GM19455 (cell line): Measurements from ENCODE around the gene TIMM22.
"Not testable (repeated sequence)": the region's sequence is repeated elsewhere in the genome, so short reads cannot be mapped to it uniquely, and the experiment has no call there.

ENCODE experiments used
- ATAC-seq: cut with Tn5 transposase; IDR thresholded peaks from one replicate; pipeline ENCODE4 v1.9.1; 2021; ENCODE audit not compliant: unreplicated experiment

TIMM22 gene

DNA sequence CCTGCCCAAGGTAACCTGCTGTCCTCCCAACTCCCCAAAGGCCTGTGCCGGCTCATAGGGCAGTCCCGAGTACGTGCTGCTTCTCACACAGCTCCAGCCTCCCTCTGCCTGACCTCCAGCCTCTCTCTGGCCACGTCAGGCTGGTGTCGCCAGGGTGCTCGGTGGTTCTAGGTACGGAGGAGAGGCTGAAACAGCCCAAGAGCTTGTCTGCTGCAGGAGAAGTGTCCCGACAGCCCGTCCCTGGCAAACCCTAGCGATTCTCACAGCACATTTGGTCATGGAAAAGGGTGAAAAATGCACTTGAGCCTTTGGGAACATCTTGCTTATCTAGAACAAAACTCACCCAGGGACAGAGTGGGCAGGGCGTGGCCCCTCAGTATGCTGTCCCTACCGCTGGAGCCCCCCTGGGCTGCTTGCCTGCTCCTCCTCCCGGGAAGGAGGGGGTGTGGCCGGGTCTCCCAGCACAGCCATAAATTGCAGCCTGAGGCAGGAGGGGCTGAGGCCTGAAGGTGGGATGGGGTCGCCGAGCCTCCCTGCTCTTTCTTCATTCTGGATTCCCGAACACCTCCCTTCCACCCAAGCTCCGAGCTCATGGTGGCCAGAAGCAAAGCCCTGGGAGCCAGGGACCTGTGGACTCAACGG, 40.4 kb downstream of the TIMM22 start:
- no peak for ATAC-seq

DNA sequence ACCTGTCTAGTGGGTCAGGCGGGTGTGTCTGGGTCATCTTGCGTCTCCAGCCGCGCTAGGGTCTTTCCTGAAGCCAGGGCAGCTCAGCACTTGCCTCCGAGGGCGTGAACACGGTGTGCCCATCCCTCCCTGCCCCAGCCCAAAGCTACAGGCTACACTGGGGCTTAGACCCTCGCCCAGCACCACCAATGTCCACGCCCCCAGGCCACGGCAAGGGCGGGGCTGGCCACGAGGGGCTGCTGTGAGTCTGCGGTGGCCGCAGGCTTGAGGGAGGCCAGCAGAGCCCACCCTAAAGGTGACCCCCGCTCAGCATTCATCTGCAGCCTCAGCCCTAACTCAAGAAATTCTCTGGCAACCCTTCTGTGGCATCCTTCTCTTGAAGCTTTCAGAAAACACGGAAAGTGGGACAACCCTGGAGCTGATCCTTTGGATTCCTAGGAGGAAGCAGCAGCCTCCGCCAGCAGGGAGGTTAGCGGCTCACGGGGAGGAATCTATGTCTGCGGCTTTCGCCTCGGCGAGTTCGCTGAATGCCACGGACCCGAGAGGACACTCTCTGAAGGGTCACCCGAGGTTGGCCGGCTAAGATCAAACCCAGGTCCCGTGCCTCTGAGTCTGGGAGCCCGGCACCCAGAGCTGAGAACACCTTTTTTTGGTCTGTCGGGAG, 41.7 kb downstream of the TIMM22 start:
- no peak for ATAC-seq

DNA sequence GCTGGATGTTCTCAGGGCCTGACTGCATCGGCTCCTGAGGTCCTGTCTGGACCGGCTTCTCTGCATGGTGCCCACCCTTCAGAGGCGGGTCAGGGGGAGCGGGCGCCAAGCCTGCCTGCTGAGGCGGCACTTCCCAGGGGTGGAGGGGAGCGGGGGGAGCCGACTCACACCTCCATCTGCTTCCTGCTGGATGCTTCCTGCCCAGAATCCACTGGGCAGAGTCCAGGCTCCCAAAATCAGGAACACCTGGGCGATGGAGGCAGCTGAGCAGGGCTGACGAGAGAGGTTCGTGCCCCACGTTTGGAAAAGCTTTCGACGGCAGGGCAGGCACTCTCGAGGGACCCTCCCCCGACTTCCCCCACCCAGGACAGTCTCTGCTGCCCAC, 42.2 kb downstream of the TIMM22 start:
- ATAC-seq: no peak

DNA sequence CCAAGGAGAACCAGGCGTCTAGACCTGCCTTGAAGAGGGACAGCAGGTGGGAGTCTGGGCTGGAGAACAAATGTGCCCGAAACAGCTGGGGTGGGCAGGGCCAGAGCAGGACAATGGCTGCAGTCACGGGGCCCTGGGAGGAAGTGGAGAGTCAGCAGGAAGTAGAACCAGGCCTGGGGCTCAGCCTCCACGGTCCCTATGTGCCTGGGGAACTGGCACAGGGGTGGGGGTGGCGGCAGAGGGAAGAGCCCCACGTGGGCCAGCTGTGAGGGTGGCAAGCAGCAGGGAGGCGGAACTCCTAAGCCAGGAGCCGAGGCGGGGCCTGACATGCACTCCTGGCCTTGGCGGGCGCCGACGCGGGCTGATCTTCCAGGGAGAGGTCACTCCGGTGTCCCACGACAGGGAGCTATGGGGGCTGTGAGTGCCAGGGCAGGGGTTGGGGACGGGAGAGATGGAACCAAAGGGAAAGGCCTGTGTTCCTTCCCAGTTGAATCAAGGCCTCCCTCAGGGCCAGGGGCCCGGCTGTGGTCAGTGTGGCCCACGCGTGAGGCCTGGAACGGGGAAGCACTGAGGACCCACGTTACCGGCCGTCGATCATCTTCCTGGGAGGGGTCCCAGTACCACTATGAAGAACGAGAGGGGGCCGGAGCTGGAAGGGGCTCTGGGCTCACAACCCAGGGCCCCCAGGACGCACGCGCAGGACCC, 42.7 kb downstream of the TIMM22 start:
- no peak for ATAC-seq

DNA sequence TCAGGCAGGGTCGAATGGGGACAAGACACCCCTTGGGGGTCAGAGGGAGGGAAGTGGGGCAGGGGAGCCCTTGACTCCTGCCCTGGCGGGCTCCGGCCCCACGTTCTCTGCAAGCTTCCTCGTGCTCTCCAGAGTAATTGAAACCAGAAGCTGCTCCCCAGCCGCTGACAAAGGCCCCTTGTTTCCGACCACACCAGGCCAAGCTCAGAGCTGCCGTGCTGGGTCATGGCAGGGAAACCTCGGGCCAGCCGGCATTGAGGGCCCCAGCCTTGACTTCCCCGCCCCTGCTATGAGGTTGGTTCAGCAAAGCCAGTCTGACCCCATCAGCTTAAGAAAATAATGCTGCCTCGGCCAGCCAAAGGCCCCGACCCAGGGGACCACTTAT, 43.3 kb downstream of the TIMM22 start:
- ATAC-seq: no peak

DNA sequence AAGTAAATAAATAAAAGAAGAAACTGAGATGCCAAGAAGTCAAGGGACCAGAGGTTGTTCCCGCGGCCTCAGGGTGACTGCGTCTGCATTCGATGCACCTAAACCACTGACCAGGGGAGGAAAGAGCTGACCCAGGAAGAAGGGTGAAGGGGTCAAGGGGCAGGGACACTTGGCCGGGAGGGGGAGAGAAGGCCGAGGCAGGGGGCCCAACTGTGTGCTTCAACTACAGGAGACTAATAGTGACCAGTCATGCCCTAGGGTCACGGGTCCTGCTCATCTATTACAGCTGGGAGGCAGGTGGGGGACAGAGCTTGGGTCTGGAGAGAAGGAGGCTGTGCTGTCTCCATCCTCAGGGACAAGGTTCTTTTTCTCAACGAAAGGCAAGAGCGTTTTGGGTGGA, 44.8 kb downstream of the TIMM22 start:
- no peak for ATAC-seq

DNA sequence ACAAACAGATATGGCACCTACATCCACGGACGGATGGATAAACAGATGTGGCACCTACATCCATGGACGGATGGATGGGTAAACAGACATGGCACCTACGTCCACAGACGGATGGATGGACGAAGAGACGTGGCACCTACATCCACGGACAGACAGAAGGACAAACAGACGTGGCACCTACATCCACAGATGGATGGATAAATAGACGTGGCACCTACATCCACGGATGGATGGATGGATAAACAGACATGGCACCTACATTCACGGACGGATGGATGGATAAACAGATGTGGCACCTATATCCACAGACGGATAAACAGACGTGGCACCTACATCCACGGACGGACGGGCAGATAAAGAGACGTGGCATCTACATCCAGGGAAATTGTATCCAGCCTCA, 45.6 kb downstream of the TIMM22 start:
- ATAC-seq: no peak

DNA sequence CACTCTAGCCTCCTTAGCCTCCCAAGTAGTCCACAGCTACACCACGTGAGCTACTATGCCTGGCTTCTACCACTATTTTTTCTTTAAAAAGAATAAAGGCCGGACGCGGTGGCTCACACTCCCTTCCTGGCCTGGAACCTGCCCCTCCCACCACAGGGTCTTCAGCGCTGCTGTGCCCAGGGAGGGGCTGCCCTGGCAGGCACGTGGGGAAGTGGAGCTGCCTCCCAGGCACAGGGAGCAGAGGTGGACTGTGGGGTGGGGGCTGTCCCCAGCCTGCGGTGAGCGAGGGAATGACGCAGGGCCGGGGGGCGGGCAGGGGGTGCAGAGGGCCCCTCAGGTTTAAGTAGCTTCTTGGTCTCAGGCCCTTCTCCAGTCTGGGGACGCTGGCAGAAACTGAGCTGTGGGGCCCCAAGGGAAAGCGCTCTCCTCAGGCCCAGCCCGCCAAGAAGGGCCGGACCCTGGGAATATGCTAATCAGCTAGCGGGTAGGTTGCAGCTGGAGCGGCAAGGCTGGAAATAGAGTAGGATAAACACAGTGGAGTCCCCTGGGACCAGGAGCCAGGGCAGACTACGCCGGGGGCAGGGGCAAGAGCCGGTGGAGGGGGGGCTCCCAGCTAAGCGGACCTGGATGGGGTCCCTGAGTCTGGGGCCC, 46.8 kb downstream of the TIMM22 start:
- no peak for ATAC-seq

DNA sequence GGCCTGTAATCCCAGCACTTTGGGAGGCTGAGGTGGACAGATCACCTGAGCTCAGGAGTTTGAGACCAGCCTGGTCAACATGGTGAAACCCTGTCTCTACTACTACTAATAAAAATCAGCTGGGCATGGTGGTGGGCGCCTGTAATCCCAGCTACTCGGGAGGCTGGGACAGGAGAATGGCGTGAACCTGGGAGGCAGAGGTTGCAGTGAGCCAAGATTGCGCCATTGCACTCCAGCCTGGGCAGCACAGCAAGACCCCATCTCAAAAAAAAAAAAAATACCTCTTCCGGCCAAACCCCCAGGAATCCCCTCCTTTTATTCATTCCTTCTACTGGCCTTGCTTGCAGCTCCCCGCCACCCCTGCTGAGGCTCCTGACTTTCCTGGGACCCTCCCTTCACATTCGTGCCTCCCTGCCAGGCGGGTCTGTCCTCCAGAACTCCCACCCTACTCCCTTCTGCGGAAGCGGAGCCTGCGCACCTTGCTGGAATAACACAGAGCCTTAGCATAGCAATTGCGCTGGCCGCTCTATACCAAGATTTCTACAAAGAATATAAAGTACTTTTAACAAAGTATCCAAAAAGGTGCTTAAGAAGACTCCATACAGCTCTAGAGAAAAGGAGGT, 47.6 kb downstream of the TIMM22 start:
- ATAC-seq: not testable (repeated sequence)

DNA sequence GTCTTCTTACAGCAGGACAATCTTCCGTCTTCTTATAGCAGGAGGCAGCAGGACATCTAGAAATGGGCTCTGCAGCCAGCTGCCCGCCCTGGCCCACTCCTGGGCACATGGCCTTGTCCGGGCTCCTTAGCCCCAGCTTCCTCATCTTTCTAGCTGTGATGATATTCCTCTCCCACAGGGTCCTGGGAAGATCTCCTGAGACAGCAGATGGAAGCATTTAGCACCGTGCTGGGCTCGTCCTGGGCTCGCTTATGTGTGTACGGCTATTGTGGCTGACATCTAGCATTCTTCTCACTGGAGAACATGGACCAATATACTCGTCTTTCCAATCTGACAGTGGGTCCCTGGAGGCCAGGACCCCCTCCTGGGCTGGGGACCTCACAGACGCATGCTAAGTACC, 48.5 kb downstream of the TIMM22 start:
- no peak for ATAC-seq

DNA sequence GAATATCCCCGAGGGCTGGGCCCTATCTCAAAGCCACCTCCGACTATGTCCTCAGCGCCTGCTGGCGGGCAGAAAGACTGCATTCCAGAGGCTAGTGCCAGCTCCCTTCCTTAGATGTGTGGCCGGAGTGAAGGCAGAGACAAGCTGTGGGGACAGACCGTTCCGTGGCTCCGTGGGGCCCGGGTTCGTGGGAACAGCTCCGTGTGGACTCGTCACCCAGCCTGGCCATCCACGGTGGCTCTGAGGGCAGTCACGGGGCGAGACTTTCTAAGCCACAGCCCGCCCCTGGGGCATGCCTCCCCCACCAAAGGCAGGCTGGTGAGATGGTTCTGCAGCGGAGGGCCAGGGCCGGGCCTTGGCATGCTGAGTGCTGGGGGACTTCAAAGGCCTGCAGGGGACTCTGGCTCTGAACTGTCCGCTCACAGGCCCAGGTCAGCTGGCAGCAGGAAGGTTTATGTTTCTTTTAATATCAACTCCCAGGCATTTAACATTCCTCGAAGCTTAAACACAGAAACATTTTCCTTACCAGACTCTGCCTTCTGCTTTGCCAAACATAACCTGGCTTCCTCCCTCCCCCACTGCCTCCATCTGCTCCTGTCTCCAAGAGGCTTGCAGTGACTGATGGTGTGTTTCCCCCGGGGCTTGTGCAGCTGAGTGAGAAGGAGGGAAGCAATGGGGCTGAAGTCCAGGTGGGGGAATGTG, 50.4 kb downstream of the TIMM22 start:
- ATAC-seq: no peak

DNA sequence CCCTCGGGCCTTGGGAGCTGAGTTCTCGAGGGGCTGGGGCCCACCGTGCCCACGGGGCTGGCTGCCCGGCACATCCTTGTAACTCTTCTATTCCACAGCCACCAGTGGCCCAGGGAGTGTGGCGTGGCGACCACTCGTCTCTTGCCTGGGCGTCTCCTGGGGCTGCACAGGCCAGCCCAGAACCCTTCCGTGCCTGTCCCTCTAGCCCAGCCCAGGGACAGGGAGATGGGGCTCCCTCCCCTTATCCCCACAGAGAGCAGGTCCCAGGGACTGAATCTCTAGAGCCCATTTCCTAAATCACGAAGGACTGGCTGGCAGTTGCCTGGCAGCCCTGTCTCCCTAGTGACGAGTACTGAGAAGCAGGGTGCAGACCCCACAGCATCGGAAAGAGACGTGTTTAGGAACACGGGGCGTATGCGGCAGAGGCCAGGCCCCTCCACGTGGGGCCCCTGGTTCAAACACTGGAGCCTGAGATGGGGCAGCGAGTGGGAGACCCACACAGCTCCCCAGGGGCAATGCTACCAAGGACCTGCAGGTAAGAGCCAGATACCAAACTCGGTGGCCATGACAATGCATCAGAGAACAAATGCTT, 51.0 kb downstream of the TIMM22 start:
- no peak for ATAC-seq

DNA sequence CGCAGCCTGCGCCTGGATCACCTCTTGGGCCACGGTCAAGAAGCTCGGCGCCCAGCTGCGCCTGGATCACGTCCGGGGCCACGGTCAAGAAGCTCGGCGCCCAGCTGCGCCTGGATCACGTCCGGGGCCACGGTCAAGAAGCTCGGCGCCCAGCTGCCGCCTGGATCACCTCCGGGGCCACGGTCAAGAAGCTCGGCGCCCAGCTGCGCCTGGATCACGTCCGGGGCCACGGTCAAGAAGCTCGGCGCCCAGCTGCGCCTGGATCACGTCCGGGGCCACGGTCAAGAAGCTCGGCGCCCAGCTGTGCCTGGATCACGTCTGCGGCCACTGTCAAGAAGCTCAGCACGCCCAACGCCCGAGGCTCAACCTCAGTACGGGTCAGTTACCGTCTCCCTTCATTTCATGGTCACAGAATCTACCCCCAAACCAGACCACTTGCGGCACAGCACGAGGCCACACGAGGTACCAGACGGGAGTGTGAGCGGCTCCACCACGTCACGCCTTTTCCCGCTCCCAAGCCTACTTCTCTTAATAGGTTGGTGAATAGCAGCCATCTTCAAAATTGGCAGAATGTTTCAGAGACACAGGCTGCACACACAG, 51.7 kb downstream of the TIMM22 start:
- ATAC-seq: not testable (repeated sequence)

DNA sequence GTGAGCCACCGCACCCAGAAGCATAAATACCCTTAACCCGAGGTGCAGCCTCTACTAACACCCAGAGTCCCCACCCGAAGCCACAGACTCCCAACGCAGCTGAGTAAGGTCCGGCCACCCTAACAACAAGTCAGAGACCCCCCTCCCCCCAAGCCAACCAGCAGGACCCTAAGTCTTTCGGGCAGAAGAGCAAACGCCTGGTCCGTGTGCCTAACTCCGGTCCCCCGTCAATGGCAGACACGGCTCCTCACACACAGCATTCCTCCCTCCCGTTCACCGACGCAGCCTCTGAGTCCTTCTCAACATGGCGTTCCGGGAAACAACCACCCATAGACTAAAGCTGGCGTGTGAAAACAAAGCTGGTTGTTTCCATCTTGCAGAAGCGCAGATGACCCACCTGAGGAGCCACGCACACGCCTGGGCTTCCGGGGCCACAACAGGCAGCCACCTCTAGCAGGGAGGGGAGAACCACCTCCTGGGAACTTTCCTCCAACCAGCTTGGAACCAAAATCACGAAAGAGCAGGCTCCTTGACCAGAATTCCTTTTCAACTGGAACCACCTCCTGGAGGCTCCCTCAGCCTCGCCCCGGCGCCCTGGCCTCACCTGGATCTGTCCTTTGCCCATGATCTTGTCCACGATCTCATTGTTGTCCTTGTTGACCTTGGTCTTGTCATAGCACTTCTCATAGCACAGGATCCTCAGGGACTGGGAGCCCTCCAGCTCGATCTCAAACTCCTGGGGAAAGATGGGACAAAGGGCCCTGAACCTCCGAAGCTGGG, 52.7 kb downstream of the TIMM22 start:
- no peak for ATAC-seq

DNA sequence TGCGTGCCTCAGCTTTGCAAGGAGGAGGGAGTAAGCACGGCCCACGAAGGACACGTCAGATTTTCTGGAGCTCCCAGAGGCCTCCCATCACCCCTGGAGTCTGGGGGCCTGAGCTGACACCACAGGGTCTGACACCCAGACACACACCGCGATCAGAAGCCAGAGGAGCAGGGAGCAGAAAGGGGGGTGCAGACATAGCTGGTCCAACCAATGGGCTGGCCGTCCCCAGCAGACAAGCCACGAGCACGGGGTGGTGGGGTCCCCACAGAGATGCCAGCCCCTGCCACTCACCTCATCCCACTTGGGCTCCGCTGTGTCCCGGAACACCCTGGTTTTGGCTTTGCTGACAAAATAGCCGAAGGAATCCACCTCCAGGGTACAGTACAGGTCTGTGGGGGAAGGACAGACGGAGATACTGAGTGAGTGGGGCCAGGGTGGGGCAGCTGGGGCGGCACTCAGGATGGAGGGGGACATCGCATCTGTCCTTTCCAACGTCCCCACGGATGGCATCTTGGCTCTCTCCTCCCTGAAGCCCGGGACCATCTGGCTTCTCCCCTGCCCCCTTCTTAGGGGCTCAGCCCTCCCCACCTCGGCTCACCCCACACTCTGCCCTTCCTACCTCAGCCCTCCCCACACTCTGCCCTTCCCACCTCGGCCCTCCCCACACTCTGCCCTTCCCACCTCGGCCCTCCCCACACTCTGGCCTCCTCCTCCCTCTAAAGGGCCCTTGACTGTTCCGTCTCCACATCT, 53.5 kb downstream of the TIMM22 start:
- no peak for ATAC-seq

DNA sequence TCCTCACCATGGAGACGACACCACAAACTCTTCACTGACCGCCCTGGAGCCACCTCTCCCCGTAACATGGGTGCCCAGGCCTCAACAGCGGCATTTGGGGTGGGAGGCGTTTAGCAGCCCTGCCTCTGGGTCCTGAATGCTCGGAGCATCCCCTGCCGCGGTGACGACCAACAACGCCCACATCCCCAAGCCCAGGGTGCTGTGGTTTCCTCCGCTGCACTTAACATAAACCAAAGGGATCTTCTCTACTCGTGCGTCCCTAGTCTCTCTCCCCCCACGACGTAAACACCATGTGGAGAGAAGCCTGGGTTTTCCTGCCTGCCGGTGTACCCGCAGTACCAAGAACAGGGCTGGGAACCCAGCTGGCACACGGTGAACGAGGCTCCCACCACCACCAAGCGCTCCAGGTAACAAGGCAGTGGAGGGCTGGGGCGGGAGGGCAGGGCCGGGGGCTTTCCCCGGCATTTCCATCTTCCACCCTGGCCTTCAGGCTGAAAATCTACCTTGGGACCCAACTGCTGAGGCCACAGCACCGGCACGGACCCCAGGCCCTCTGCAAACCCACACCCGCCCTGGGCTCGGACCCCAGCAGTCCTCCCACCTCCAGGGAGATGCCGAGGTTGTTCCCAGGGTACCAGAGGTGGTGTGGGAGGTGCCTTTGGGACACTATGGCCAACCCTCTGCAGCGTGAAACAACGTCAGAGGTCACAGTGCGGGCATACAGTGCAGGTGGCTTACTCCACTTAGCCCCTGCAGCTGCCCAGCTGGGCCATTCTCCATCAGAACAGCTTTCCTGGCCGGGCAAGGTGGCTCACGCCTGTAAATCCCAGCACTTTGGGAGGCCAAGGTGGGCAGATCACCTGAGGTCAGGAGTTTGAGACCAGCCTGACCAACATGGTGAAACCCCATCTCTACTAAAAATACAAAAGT, 54.3 kb downstream of the TIMM22 start:
- no peak for ATAC-seq
